C4-2B (cell line): ENCODE measurements around the gene TSPAN13.

Experiments
- H3K27ac ChIP-seq: fragments of 450-650 bp; 2 replicates; pipeline ENCODE4 v1.5.1; 2017
- ZFX ChIP-seq: fragments of 450-650 bp; IDR thresholded peaks from 2 replicates; pipeline ENCODE4 v1.6.1; 2017
- TF ChIP-seq, protein P1 (sequence below): fragments of 450-650 bp; conservative IDR thresholded peaks from 2 replicates; pipeline ENCODE4 v1.5.1; 2017; ENCODE audit warnings: mild to moderate bottlenecking

TSPAN13 gene

DNA sequence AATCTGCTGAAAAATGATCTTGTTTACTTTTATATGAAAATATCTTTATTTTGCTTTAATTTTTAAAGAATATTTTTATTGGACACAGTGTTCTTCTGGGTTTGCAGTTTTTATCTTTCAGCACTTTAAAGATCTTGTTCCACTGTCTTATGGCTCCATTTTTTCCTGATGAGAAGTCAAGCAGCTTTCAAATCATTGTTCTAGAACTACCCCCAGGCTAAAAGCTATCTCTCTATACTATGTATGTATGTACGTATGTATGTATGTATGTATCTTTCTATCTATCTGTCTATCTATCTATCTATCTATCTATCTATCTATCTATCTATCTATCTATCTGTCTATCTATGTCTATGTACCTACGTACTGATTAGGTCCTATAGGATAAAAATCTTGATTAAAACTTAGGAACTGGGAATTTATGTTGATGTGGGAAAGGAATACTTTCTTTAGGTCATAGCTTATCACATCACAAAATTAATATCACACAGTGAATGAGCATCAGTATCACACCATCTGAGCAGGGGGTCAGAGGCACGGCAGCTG, 35.4 kb upstream of the TSPAN13 start:
- TF ChIP-seq ZFX = no peak
- TF ChIP-seq, protein P1, sequence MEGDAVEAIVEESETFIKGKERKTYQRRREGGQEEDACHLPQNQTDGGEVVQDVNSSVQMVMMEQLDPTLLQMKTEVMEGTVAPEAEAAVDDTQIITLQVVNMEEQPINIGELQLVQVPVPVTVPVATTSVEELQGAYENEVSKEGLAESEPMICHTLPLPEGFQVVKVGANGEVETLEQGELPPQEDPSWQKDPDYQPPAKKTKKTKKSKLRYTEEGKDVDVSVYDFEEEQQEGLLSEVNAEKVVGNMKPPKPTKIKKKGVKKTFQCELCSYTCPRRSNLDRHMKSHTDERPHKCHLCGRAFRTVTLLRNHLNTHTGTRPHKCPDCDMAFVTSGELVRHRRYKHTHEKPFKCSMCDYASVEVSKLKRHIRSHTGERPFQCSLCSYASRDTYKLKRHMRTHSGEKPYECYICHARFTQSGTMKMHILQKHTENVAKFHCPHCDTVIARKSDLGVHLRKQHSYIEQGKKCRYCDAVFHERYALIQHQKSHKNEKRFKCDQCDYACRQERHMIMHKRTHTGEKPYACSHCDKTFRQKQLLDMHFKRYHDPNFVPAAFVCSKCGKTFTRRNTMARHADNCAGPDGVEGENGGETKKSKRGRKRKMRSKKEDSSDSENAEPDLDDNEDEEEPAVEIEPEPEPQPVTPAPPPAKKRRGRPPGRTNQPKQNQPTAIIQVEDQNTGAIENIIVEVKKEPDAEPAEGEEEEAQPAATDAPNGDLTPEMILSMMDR = no peak
- no peak overlapping the region for H3K27ac ChIP-seq

DNA sequence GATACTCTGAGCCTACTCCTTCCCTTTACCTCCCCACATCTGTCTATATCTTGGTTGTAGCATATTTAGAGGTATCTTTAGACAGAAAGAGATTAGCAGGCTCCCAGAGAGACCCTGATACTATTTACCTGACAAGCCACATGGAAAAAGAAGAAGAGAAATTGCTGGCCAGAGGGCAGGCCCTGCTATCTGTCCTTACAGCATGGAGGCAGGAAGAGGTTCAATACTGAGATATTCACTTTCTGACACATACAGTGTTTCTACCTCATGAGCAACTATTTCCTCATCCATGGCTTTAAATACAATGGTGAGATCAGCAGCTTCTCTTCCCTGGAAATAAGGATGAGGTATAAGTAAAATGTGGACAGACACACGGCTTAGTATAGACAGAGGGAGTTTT, 33.9 kb upstream of the TSPAN13 start:
- H3K27ac ChIP-seq = no peak overlapping the region
- TF ChIP-seq, protein P1 = no peak
- no peak for TF ChIP-seq ZFX

DNA sequence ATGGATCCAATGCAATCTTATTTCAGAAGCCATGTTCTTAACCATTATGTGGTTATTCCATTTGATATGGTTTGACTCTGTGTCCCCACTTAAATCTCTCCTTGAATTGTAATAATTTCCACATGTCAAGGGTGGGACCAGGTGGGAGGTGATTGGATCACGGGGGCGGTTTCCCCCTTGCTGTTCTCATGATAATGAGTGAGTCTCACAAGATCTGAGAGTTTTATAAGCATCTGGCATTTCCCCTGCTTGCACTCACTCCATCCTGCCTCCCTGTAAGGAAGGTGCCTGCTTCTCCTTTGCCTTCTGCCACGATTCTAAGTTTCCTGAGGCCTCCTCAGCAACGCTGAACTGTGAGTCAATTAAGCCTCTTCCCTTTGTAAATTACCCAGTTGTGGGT, 32.0 kb upstream of the TSPAN13 start:
- TF ChIP-seq, protein P1 = no peak
- TF ChIP-seq ZFX = no peak
- H3K27ac ChIP-seq = no peak overlapping the region

DNA sequence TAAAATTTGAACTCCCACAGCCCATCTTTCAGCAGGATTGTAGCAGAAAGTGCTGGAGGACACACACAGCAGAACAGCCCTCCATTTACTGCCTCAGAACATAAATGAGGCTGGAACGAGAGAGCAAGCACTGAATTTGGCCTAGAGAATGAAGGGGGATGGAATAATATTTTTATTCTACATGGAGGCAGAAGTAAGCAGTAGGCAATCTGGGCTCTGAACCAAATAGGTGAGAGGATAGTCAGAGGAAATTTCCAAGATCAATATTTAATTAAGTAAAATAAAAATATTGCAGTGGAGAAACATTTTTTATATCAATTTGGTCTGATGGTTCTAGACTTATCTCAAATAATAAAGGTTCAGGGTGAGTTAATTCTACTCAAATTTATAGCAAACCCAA, 29.2 kb upstream of the TSPAN13 start:
- H3K27ac ChIP-seq = peak overlapping the region; percentile 73
- TF ChIP-seq, protein P1 = no peak; the same call in 1 of the 2 replicates
- TF ChIP-seq ZFX = no peak

DNA sequence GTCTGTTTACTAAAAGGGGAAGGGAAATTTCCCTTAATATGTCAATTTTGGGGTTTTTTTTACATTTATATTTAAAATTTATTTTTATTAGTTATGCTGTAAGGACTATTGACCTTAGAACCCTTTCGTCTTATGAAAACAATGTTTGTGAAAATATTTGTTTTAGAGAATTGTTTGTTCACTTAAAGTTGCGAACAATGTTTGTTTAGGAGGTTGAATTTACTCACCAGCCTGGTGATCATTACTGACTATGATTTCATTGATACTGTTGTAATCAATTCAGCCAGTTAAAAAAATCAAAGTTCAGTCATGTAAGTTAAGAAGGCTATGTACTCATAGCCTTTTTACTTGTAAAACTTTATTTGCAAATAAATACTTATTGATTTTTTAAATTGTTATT, 27.4 kb upstream of the TSPAN13 start:
- no peak for TF ChIP-seq ZFX
- TF ChIP-seq, protein P1 = no peak
- no peak overlapping the region for H3K27ac ChIP-seq

DNA sequence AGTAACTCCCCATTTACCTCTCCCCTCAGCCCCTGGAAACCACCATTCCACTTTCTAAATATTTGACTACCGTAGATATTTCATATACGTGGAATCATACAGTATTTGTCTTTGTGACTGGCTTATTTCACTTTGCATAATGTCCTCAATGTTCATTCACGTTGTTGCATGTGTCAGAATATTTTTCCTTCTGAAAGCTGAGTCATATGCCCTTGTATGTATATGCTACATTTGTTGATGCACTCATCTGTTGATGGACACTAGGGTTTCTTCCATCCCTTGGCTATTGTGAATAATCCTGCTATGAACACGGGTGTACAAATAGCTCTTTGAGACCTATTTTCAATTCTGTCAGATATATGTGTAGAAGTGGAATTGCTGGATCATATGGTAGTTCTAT, 25.8 kb upstream of the TSPAN13 start:
- no peak overlapping the region for H3K27ac ChIP-seq
- TF ChIP-seq, protein P1 = no peak
- TF ChIP-seq ZFX = no peak

DNA sequence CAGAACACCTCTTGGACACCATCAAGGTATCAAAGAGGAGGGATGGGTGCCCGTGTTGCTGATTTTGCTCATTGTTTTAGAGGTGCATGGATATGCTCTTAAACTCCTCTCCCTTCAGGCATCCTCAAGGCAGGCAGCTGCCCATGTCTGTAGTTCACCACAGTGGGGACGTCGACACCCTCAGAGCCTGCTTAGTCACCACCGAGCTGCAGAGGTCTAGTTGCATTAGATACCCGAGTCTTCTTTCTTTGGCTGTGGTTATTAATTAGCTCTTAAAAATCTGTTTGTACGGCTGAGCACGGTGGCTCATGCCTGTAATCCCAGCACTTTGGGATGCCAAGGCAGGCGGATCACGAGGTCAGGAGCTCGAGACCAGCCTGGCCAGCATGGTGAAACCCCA, 24.7 kb upstream of the TSPAN13 start:
- no peak overlapping the region for H3K27ac ChIP-seq
- no peak for TF ChIP-seq ZFX
- TF ChIP-seq, protein P1 = no peak
